Suprapubic skin (tissue), 4 donors: ENCODE measurements around the gene KEL. TPM values are rescaled to one million over a fixed set of nuclear protein-coding genes. Genes with fewer than 3 reads are reported as not detected.

Source experiments
- DNase-seq, 2 donors: peaks; one replicate each; pipeline ENCODE4 v3.0.0-alpha.2; 2019; ENCODE audit warnings: low spot score in 2 of 2
- H3K27ac ChIP-seq: fragments of 200-600 bp; sonication (generic); one replicate; pipeline ENCODE4 v1.5.1; 2019
- H3K27me3 ChIP-seq: fragments of 200-600 bp; sonication (generic); one replicate; pipeline ENCODE4 v1.5.1; 2019
- H3K36me3 ChIP-seq: fragments of 200-600 bp; sonication (generic); one replicate; pipeline ENCODE4 v1.5.1; 2019
- H3K4me1 ChIP-seq: fragments of 200-600 bp; sonication (generic); one replicate; pipeline ENCODE4 v1.5.1; 2019
- H3K4me3 ChIP-seq: fragments of 200-600 bp; sonication (generic); one replicate; pipeline ENCODE4 v1.5.1; 2019; ENCODE audit warnings: mild to moderate bottlenecking
- H3K9me3 ChIP-seq: fragments of 200-600 bp; sonication (generic); one replicate; pipeline ENCODE4 v1.5.1; 2019
- CTCF ChIP-seq, 2 donors: fragments of 200-600 bp in 1 of 2; fragments of 450-650 bp in 1 of 2; sonication (generic) in 1 of 2; IDR thresholded peaks; one replicate each; pipeline ENCODE4 v1.5.1; 2016 to 2019; ENCODE audit warnings: antibody characterized with exemption in 2 of 2, mild to moderate bottlenecking in 1 of 2, moderate library complexity in 1 of 2
- EP300 ChIP-seq: sonication (generic); formaldehyde crosslinking; IDR thresholded peaks from one replicate; pipeline ENCODE4 v1.6.1; 2017; ENCODE audit warnings: antibody characterized with exemption
- POLR2A ChIP-seq, 2 donors: fragments of 450-650 bp; IDR thresholded peaks; one replicate each; pipeline ENCODE4 v1.6.1; 2017; ENCODE audit warnings: antibody characterized with exemption in 2 of 2, mild to moderate bottlenecking in 2 of 2, moderate library complexity in 2 of 2
- POLR2AphosphoS5 ChIP-seq, 3 donors: sonication (generic); formaldehyde crosslinking; IDR thresholded peaks; one replicate each; pipeline ENCODE4 v1.6.1; 2017; ENCODE audit warnings: antibody characterized with exemption in 3 of 3
- WGBS: methylation state at CpG from one replicate; pipeline ENCODE4 v1.1.5; 2018; 5-methylcytosine and 5-hydroxymethylcytosine counted together
- total RNA-seq, 4 donors: library from RNA; depleted of rRNA; stranded (reverse); fragments of >200 nt; gene quantifications; one replicate each; pipeline ENCODE4 v1.1.0, GENCODE V29; 2016

The KEL gene
- total RNA-seq, result under 1 TPM in 1 of 4 donors, not detected in 3; 0.32 TPM

DNA sequence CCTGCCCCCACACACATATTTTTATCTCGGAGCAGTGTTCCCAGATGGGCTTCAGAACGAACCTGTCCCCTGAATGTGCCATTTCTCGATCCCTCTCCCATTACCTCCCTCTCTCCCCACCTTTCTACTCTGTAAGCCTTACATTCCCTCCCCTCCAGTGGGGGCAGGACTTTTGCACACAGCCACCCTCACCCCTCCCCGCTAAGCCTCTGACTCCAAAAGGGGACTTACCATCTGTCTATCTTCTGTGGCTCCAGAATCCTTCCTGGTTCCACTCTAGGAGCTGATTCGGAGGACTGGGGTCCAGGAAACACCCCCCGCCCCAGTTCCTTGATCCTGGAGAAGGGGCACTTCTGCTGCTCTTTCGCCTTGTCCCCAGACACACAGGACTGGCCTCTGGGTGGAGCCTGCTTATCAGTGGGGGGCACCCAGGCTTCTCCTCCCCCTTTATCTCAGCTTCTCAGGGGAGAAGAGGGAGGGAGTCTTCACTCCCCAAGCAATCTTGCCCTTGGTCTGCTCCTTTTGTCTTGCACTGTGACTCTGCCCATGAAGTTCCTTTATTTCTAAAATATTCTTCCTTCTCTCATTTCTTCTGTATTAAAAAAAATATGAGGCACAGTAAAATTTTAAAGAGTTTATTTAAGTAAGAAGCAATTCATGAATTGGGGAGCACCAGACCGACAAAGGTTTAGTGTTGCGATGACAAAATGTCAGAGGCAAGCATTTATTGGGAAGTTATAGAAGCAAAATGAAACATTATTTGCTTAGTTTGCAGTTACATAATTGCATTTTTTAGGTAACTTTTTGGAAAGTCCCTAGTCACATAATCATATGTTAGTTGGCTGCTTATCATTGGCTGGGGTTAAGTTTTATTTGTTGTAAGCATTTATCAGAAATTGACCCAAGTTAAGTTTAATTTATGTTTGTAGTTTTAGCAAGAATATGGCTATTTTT is at the start of gene KEL:
Gene KEL, minus strand, starts transcription at position 391 of the 954 bp plus-strand sequence. Its CDS starts 157 bp downstream, at position 234.
- H3K27me3 ChIP-seq, result peaks cover 2% of the 10 kb centered on the region
- no peaks in the 10 kb centered on the region for H3K36me3 ChIP-seq
- 72% methylated on average over 9 of the region's 9 CpGs for WGBS
- DNase-seq, result no peak
- H3K27ac ChIP-seq, result no peak within 1 kb of the TSS
- TF ChIP-seq POLR2AphosphoS5 (IDR thresholded peaks at IDR 0.05) (no peak), EP300 (no peak), CTCF (IDR thresholded peaks at IDR 0.05) (no peak), POLR2A (IDR thresholded peaks at IDR 0.05) (no peak)
- no peaks in the 10 kb centered on the region for H3K9me3 ChIP-seq
- no peak within 1 kb of the TSS for H3K4me3 ChIP-seq
- no peaks in the 10 kb centered on the region for H3K4me1 ChIP-seq

GRCh38 chr7:143008007-143008901 is 46.1 kb upstream of the KEL start:
- DNase-seq, result peak; percentile 80 to 88
- no peak overlapping the region for H3K27ac ChIP-seq
- TF ChIP-seq EP300 (no peak), CTCF (IDR thresholded peaks at IDR 0.05) (peak; percentile 92)
- H3K4me3 ChIP-seq, result no peak overlapping the region
- H3K27me3 ChIP-seq, result no peaks in the 10 kb centered on the region
- WGBS, result 44% methylated on average over 24 of the region's 24 CpGs
- peaks cover 5% of the 10 kb centered on the region for H3K4me1 ChIP-seq
- H3K9me3 ChIP-seq, result no peaks in the 10 kb centered on the region
- no peaks in the 10 kb centered on the region for H3K36me3 ChIP-seq

GRCh38 chr7:143005632-143006260 is 43.6 kb upstream of the KEL start:
- TF ChIP-seq POLR2A (IDR thresholded peaks at IDR 0.05), result no peak
- TF ChIP-seq CTCF (IDR thresholded peaks at IDR 0.05), result no peak
- no peak for TF ChIP-seq POLR2AphosphoS5 (IDR thresholded peaks at IDR 0.05)
- no peak for TF ChIP-seq EP300
- Histone ChIP-seq H3K27ac (no peak overlapping the region), H3K9me3 (no peaks in the 10 kb centered on the region), H3K4me1 (peaks cover 12% of the 10 kb centered on the region), H3K4me3 (no peak overlapping the region), H3K36me3 (no peaks in the 10 kb centered on the region), H3K27me3 (no peaks in the 10 kb centered on the region)
- no peak for DNase-seq
- 64% methylated on average over 6 of the region's 6 CpGs for WGBS

DNA sequence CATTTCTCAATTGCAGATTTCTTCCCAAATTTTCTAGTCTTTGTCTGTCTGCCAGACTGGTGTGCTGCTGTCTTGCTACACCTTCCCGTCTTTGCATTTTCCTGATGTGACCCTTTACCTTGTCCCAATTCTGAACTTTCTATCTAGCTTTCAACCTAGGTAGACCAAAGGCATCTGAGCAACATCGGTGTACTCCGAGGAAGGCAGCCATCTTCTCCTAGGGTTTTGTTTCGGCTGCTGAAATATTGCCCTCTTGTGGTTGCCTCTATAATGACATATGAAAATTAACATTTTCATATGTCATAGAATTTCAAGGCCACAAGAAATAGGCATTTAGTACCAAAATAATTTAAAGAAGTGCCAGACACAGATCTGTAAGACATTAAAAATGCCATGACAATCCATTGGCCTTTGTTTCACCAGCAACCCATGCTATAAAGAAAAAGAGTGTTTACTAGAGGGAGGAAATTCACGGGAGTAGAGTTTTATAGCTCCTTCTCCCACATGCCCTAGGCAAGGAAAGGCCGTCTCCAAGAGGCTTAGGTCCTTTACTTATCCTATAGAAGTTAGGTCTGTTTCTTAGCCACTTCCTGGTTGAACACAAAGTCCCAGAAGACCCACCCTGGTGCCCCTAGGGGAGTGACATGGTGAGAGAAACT is 41.4 kb upstream of the KEL start:
- no peaks in the 10 kb centered on the region for H3K27me3 ChIP-seq
- H3K4me3 ChIP-seq, result peak overlapping the region; percentile 27
- TF ChIP-seq POLR2AphosphoS5 (IDR thresholded peaks at IDR 0.05), result no peak
- peak; percentile 71 to 73 for TF ChIP-seq CTCF (IDR thresholded peaks at IDR 0.05)
- TF ChIP-seq EP300, result no peak
- no peak for TF ChIP-seq POLR2A (IDR thresholded peaks at IDR 0.05)
- no peaks in the 10 kb centered on the region for H3K36me3 ChIP-seq
- H3K9me3 ChIP-seq, result no peaks in the 10 kb centered on the region
- 24% methylated on average over 6 of the region's 6 CpGs for WGBS
- no peak for DNase-seq
- H3K27ac ChIP-seq, result no peak overlapping the region
- peaks cover 12% of the 10 kb centered on the region for H3K4me1 ChIP-seq
